ENCODE data around the gene VENTX. TPM values are rescaled to one million over a fixed set of nuclear protein-coding genes. Genes with fewer than 3 reads are reported as not detected.
A peak's percentile ranks its signal among the peaks of the same experiment; 100 is the strongest.

VENTX gene
- total and polyA plus RNA-seq, 2 experiments from 2014 or later, result not detected

GRCh38 chr10:133279326-133280226, 41.9 kb downstream of the VENTX start:
- no peak overlapping the region for H3K4me3 ChIP-seq
- no peaks in the 10 kb centered on the region for H3K9me3 ChIP-seq (ENCODE audit: low read depth)
- H3K27me3 ChIP-seq, result peaks cover 9% of the 10 kb centered on the region
- no peak for TF ChIP-seq CTCF (IDR thresholded peaks at IDR 0.05; ENCODE audit: low read depth, low read length)
- H3K36me3 ChIP-seq, result peaks cover 18% of the 10 kb centered on the region
- peaks cover 35% of the 10 kb centered on the region for H3K4me1 ChIP-seq (ENCODE audit: low read depth)
- H3K27ac ChIP-seq, result peak overlapping the region; percentile 48
- no peak for DNase-seq (ENCODE audit: low read depth in 1 of 2, low spot score in 1 of 2)

- no peak for DNase-seq (ENCODE audit: low read depth in 1 of 2, low spot score in 1 of 2)
- no peak overlapping the region for H3K4me3 ChIP-seq
- no peaks in the 10 kb centered on the region for H3K9me3 ChIP-seq (ENCODE audit: low read depth)
- peaks cover 9% of the 10 kb centered on the region for H3K27me3 ChIP-seq
- H3K4me1 ChIP-seq (ENCODE audit: low read depth), result peaks cover 25% of the 10 kb centered on the region
- peaks cover 20% of the 10 kb centered on the region for H3K36me3 ChIP-seq
- no peak for TF ChIP-seq CTCF (IDR thresholded peaks at IDR 0.05; ENCODE audit: low read depth, low read length)
- H3K27ac ChIP-seq, result no peak overlapping the region
Measured at GRCh38 chr10:133280391-133281059, 42.9 kb downstream of the VENTX start.

GRCh38 chr10:133281084-133281483, 43.4 kb downstream of the VENTX start:
- H3K36me3 ChIP-seq, result peaks cover 20% of the 10 kb centered on the region
- no peak overlapping the region for H3K4me3 ChIP-seq
- no peaks in the 10 kb centered on the region for H3K9me3 ChIP-seq (ENCODE audit: low read depth)
- H3K27me3 ChIP-seq, result peaks cover 5% of the 10 kb centered on the region
- DNase-seq (ENCODE audit: low read depth in 1 of 2, low spot score in 1 of 2), result no peak
- TF ChIP-seq CTCF (IDR thresholded peaks at IDR 0.05; ENCODE audit: low read depth, low read length), result no peak
- H3K4me1 ChIP-seq (ENCODE audit: low read depth), result peaks cover 20% of the 10 kb centered on the region
- H3K27ac ChIP-seq, result no peak overlapping the region

- DNase-seq (ENCODE audit: low read depth in 1 of 2, low spot score in 1 of 2), result no peak
- TF ChIP-seq CTCF (IDR thresholded peaks at IDR 0.05; ENCODE audit: low read depth, low read length), result no peak
- H3K27me3 ChIP-seq, result no peaks in the 10 kb centered on the region
- H3K4me3 ChIP-seq, result no peak overlapping the region
- H3K27ac ChIP-seq, result no peak overlapping the region
- peaks cover 12% of the 10 kb centered on the region for H3K4me1 ChIP-seq (ENCODE audit: low read depth)
- no peaks in the 10 kb centered on the region for H3K9me3 ChIP-seq (ENCODE audit: low read depth)
- H3K36me3 ChIP-seq, result peaks cover 20% of the 10 kb centered on the region
Measured at GRCh38 chr10:133281628-133282372, 44.1 kb downstream of the VENTX start.

- no peak overlapping the region for H3K27ac ChIP-seq
- DNase-seq (ENCODE audit: low read depth in 1 of 2, low spot score in 1 of 2), result no peak
- H3K4me1 ChIP-seq (ENCODE audit: low read depth), result peaks cover 10% of the 10 kb centered on the region
- no peak overlapping the region for H3K4me3 ChIP-seq
- no peaks in the 10 kb centered on the region for H3K27me3 ChIP-seq
- TF ChIP-seq CTCF (IDR thresholded peaks at IDR 0.05; ENCODE audit: low read depth, low read length), result no peak
- no peaks in the 10 kb centered on the region for H3K9me3 ChIP-seq (ENCODE audit: low read depth)
- H3K36me3 ChIP-seq, result peaks cover 23% of the 10 kb centered on the region
Measured at GRCh38 chr10:133282846-133283390, 45.3 kb downstream of the VENTX start.

Data from cardiac muscle cell (in vitro differentiated cells and primary cell).